Measurements from ENCODE around the gene GIGYF2.

The GIGYF2 gene

GRCh38 chr2:232883116-232883721 is 186.1 kb downstream of the GIGYF2 start:
- no peak for DNase-seq

GRCh38 chr2:232884001-232884421 is 186.9 kb downstream of the GIGYF2 start:
- DNase-seq, result no peak

GRCh38 chr2:232884549-232885263 is 187.6 kb downstream of the GIGYF2 start:
- DNase-seq, result no peak

GRCh38 chr2:232885264-232885961 is 188.3 kb downstream of the GIGYF2 start:
- no peak for DNase-seq

- no peak for DNase-seq
Measured at GRCh38 chr2:232886176-232886575, 189.0 kb downstream of the GIGYF2 start.

GRCh38 chr2:232886632-232887031 is 189.5 kb downstream of the GIGYF2 start:
- DNase-seq, result no peak

GRCh38 chr2:232887171-232887850 is 190.2 kb downstream of the GIGYF2 start:
- DNase-seq, result no peak

GRCh38 chr2:232888099-232888836 is 191.1 kb downstream of the GIGYF2 start:
- DNase-seq, result no peak

GRCh38 chr2:232888839-232889529 is 191.9 kb downstream of the GIGYF2 start:
- no peak for DNase-seq

- DNase-seq, result no peak
Measured at GRCh38 chr2:232889876-232890401, 192.8 kb downstream of the GIGYF2 start.

GRCh38 chr2:232890536-232890895 is 193.4 kb downstream of the GIGYF2 start:
- no peak for DNase-seq

- DNase-seq, result no peak
Measured at GRCh38 chr2:232890896-232891601, 193.9 kb downstream of the GIGYF2 start.

- DNase-seq, result no peak
Measured at GRCh38 chr2:232891621-232892071, 194.5 kb downstream of the GIGYF2 start.

GRCh38 chr2:232892221-232892620 is 195.1 kb downstream of the GIGYF2 start:
- no peak for DNase-seq

GRCh38 chr2:232892843-232893242 is 195.7 kb downstream of the GIGYF2 start:
- DNase-seq, result no peak

GRCh38 chr2:232893834-232894233 is 196.7 kb downstream of the GIGYF2 start:
- DNase-seq, result no peak

- DNase-seq, result no peak
Measured at GRCh38 chr2:232894251-232894650, 197.1 kb downstream of the GIGYF2 start.

GRCh38 chr2:232894746-232895145 is 197.6 kb downstream of the GIGYF2 start:
- no peak for DNase-seq

- no peak for DNase-seq
Measured at GRCh38 chr2:232896111-232896510, 199.0 kb downstream of the GIGYF2 start.

GRCh38 chr2:232896720-232897597 is 199.8 kb downstream of the GIGYF2 start:
- no peak for DNase-seq

Data from NCI-H1092 treated with DMSO at 0.1 percent for 48 hours (cell line).